SIG-M5 treated with dmso at 0.1 percent for 504 hours (cell line): ENCODE measurements around the gene PRRT1B.
A peak's percentile ranks its signal among the peaks of the same experiment; 100 is the strongest.

Experiments used
- DNase-seq: peaks from one replicate; lab custom pipeline; 2025; ENCODE audit not compliant: unreplicated experiment; lab: John Stamatoyannopoulos, UW

PRRT1B gene

GRCh38 chr9:131594906-131595665 lies 49.8 kb downstream of the PRRT1B start:
- DNase-seq, result no peak

GRCh38 chr9:131595696-131596429 lies 50.5 kb downstream of the PRRT1B start:
- DNase-seq, result no peak

- no peak for DNase-seq
Observed at GRCh38 chr9:131596430-131596743, 51.1 kb downstream of the PRRT1B start.

- DNase-seq, result no peak
Observed at GRCh38 chr9:131597246-131597645, 51.9 kb downstream of the PRRT1B start.

DNA sequence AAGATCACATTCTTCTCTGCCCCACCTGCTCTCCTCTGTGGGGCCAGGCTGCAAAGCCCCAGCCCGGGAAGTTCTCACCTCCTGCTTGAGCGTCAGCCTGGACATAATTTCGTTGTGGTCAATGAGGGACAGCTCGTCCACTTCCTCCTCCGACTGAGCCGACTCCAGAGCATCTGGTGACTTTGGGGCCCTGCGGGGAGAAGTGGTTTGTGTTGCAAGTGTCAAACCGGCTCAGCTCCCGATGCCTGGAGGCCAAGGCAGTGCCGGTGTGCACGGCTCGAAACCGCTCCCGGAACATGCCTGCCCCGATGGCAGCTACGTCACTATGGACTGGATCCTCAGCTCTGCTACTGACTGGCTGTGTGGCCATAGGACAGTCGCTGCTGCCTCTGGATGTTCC lies 52.8 kb downstream of the PRRT1B start:
- DNase-seq, result peak; percentile 89

DNA sequence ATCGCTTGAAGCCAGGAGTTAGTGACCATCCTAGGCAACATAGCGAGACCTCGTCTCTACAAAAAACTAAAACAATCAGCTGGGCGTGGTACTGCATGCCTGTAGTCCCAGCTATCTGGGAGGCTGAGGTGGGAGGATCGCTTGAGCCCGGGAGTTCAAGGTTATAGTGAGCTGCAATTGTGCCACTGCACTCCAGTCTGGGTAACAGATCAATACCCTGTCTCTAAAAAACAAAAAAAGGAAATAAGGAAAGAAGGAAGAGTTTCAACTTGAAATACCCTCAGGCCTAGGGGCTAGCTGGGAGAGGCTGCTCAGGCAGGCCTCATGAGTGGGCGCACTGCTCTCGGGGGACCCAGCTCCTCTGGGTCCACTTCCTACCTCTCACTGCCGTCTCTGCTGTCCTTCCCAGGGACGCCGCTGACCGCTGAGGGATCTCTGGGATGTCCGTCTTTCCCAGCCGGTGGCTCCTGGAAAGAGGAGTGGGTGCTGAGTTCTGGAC lies 56.4 kb downstream of the PRRT1B start:
- DNase-seq, result no peak

GRCh38 chr9:131603199-131603598 lies 57.9 kb downstream of the PRRT1B start:
- DNase-seq, result peak; percentile 33

- no peak for DNase-seq
Observed at GRCh38 chr9:131603711-131604439, 58.6 kb downstream of the PRRT1B start.

- no peak for DNase-seq
Observed at GRCh38 chr9:131605770-131606590, 60.7 kb downstream of the PRRT1B start.

- no peak for DNase-seq
Observed at GRCh38 chr9:131606896-131607567, 61.7 kb downstream of the PRRT1B start.

DNA sequence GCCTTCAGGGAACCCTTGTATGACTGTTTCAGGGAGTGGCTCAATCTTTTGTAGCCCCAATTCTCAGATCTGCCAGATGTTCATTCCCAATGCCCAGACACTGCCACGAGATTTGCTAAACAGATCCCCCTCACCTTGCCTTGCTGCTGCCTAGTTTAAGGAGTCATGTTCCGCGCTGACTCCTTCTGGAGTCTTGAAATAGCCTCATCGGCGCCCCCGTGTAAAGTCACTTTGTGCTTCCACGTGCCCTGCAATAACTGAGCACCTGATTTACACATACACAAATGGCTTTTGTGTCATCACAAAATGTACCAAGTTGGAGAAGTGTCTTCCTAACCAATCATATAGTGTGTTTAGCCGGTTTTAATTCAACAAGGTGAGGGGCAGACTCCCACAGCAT lies 62.3 kb downstream of the PRRT1B start:
- no peak for DNase-seq

- no peak for DNase-seq
Observed at GRCh38 chr9:131608493-131609037, 63.2 kb downstream of the PRRT1B start.
